K562 (cell line): ENCODE results near the gene AVPI1. TPM values are rescaled to one million over a fixed set of nuclear protein-coding genes. Genes with fewer than 3 reads are reported as not detected.
A peak's percentile ranks its signal among the peaks of the same experiment; 100 is the strongest.

Experiments used
- ARNT ChIP-seq, 2 experiments: fragments of 450-650 bp; IDR thresholded peaks; 2 replicates each; pipeline ENCODE4 v1.6.1; 2016; ENCODE audit warnings: mild to moderate bottlenecking in 1 of 2
- C11orf30 ChIP-seq: fragments of 450-650 bp; IDR thresholded peaks from 2 replicates; pipeline ENCODE4 v1.6.1; 2016; ENCODE audit warnings: low read depth, mild to moderate bottlenecking
- ELF2 ChIP-seq: fragments of 250-450 bp; sonication (Bioruptor Pico); IDR thresholded peaks from 2 replicates; pipeline ENCODE4 v1.5.0; 2021; ENCODE audit warnings: mild to moderate bottlenecking
- ETV5 ChIP-seq: sonication (generic); formaldehyde crosslinking; IDR thresholded peaks from 2 replicates; pipeline ENCODE4 v1.4.0; 2020; ENCODE audit warnings: low read depth, mild to moderate bottlenecking, missing genetic modification reagents
- HDAC3 ChIP-seq: fragments of 450-650 bp; IDR thresholded peaks from 2 replicates; pipeline ENCODE4 v1.6.1; 2018; ENCODE audit warnings: borderline replicate concordance, mild to moderate bottlenecking, moderate library complexity; ENCODE audit not compliant: partially characterized antibody
- HNRNPK ChIP-seq: fragments of 200-400 bp; formaldehyde crosslinking; IDR thresholded peaks from one replicate; pipeline ENCODE4 v1.6.1; 2018; ENCODE audit warnings: mild to moderate bottlenecking, low read depth, low read length; ENCODE audit not compliant: poor library complexity, severe bottlenecking
- MYC ChIP-seq, 2 experiments: fragments of 250-450 bp in 1 of 2; sonication (Bioruptor Pico) in 1 of 2; IDR thresholded peaks; 2 replicates each; pipeline versions ENCODE4 v1.5.1 to v1.6.1; 2012 to 2021; ENCODE audit warnings: low read depth in 2 of 2, borderline replicate concordance in 1 of 2, improper control_type of control experiment in 1 of 2, low read length in 1 of 2, mild to moderate bottlenecking in 1 of 2, moderate library complexity in 1 of 2
- PYGO2 ChIP-seq: fragments of 450-650 bp; IDR thresholded peaks from 2 replicates; pipeline ENCODE4 v1.6.1; 2016; ENCODE audit warnings: mild to moderate bottlenecking, missing genetic modification characterization, moderate library complexity, missing compliant biosample characterization
- RFX1 ChIP-seq: fragments of 450-650 bp; IDR thresholded peaks from 2 replicates; pipeline ENCODE4 v1.6.1; 2016; ENCODE audit warnings: mild to moderate bottlenecking, moderate library complexity
- SIN3B ChIP-seq: fragments of 450-650 bp; IDR thresholded peaks from 2 replicates; pipeline ENCODE4 v1.6.1; 2017; ENCODE audit warnings: low read depth, mild to moderate bottlenecking, moderate library complexity
- ZC3H4 ChIP-seq: sonication (generic); formaldehyde crosslinking; IDR thresholded peaks from 2 replicates; pipeline ENCODE4 v1.9.0; 2021; ENCODE audit warnings: missing genetic modification reagents, borderline replicate concordance
- ZNF778 ChIP-seq: fragments of 450-650 bp; formaldehyde crosslinking; IDR thresholded peaks from 2 replicates; pipeline ENCODE4 v1.4.0; 2020; ENCODE audit warnings: mild to moderate bottlenecking, moderate library complexity
- ZZZ3 ChIP-seq: fragments of 450-650 bp; IDR thresholded peaks from 2 replicates; pipeline ENCODE4 v1.6.1; 2016; ENCODE audit warnings: antibody characterized with exemption, mild to moderate bottlenecking, moderate library complexity
- polyA plus RNA-seq, 8 experiments: library from polyadenylated mRNA; depleted of rRNA in 4 of 8; stranded (reverse) in 5 of 8; unstranded in 3 of 8; fragments of >200 nt; fragmentation: Nextera tagmentation in 2 of 8; fragmentation: Illumina TruSeq in 1 of 8; extraction: Ambion mirVana in 2 of 8; extraction: Trizol in 1 of 8; gene quantifications; 2 replicates each; pipeline versions ENCODE4 v1.2.1 to v1.2.3, GENCODE V29; 2011 to 2014; ENCODE audit warnings: inconsistent platforms in 1 of 8, missing spikeins in 1 of 8
- total RNA-seq, 7 experiments: library from RNA; depleted of rRNA in 6 of 7; stranded (reverse); fragments of >200 nt in 6 of 7; fragmentation: Illumina TruSeq in 2 of 7; extraction: Trizol in 2 of 7; gene quantifications; 2 replicates each; pipeline versions ENCODE4 v1.2.1 to v1.2.3, GENCODE V29; 2011 to 2021; ENCODE audit warnings: low replicate concordance in 1 of 7
- TF ChIP-seq, protein P1 (sequence below): fragments of 250-450 bp; sonication (Bioruptor Pico); IDR thresholded peaks from 2 replicates; pipeline ENCODE4 v1.4.0; 2020; ENCODE audit warnings: mild to moderate bottlenecking, moderate library complexity, borderline replicate concordance
- TF ChIP-seq, protein P2 (sequence below): sonication (generic); formaldehyde crosslinking; IDR thresholded peaks from 2 replicates; pipeline ENCODE4 v1.8.0; 2023; ENCODE audit warnings: mild to moderate bottlenecking, missing genetic modification reagents
- TF ChIP-seq, protein P3 (sequence below): fragments of 450-650 bp; IDR thresholded peaks from one replicate; pipeline ENCODE4 v1.6.1; 2018; ENCODE audit warnings: mild to moderate bottlenecking, moderate library complexity; ENCODE audit not compliant: partially characterized antibody

AVPI1 gene
- total and polyA plus RNA-seq, 9 of the 15 experiments (the other 6 are each of a cell fraction or from before 2014, with no cell fraction given): 0.90 to 10.4 (median 7.4) TPM

DNA sequence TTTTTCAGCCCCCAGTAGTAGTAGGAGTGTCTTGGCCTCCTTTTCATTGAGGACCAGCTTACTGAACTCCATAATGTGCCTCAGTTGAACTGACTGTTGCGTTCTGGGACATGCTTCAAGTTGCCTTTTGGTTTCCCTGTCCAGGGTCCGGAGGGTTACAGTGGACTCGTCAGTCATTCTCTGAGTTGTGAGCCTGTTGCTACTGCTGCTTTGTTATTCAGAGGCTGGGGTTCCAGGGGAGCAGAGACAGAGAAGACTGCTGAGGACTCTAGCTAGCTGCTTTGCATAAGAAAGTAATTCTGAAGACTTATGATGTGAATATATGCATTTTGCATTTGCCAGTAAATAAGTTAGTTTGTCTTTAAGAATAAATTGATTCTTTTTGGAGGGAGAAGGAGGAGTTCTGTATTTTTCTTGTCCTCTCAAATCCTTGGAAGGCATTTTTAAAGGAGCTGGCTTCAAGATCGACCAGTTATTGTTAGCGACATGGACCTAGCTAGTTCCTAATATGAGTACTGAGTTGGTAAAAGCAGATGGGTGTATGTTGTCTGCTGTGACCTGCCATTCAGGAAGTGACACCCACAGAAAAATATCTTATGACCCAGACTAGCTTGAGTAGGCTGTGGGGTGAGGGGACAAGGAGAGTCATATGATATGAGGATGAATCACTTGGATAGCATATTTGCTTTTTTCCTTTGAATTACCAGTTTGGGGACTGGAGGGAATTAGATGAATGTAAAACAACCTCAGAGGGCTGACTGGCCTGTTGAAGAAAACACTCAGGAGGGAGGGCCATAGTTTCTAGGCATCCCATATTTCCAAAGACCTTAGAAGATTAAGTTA is 38.3 kb downstream of the AVPI1 start (continued):
- TF ChIP-seq, protein P1, sequence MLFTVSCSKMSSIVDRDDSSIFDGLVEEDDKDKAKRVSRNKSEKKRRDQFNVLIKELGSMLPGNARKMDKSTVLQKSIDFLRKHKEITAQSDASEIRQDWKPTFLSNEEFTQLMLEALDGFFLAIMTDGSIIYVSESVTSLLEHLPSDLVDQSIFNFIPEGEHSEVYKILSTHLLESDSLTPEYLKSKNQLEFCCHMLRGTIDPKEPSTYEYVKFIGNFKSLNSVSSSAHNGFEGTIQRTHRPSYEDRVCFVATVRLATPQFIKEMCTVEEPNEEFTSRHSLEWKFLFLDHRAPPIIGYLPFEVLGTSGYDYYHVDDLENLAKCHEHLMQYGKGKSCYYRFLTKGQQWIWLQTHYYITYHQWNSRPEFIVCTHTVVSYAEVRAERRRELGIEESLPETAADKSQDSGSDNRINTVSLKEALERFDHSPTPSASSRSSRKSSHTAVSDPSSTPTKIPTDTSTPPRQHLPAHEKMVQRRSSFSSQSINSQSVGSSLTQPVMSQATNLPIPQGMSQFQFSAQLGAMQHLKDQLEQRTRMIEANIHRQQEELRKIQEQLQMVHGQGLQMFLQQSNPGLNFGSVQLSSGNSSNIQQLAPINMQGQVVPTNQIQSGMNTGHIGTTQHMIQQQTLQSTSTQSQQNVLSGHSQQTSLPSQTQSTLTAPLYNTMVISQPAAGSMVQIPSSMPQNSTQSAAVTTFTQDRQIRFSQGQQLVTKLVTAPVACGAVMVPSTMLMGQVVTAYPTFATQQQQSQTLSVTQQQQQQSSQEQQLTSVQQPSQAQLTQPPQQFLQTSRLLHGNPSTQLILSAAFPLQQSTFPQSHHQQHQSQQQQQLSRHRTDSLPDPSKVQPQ (CRISPR knock-in tag): no peak
- TF ChIP-seq C11orf30 (no peak), HDAC3 (no peak), ELF2 (CRISPR knock-in tag) (no peak), PYGO2 (tag) (no peak), ARNT (IDR thresholded peaks at IDR 0.05) (no peak), ETV5 (peak; percentile 64; the same call in 1 of the 2 replicates), SIN3B (no peak), MYC (IDR thresholded peaks at IDR 0.05; ENCODE audit: low read depth, low read length) (no peak), MYC (CRISPR knock-in tag; IDR thresholded peaks at IDR 0.05; ENCODE audit: borderline replicate concordance, low read depth) (no peak), ZC3H4 (CRISPR knock-in tag) (no peak), ZNF778 (no peak), HNRNPK (no peak), ZZZ3 (no peak), RFX1 (no peak)
- TF ChIP-seq, protein P2, sequence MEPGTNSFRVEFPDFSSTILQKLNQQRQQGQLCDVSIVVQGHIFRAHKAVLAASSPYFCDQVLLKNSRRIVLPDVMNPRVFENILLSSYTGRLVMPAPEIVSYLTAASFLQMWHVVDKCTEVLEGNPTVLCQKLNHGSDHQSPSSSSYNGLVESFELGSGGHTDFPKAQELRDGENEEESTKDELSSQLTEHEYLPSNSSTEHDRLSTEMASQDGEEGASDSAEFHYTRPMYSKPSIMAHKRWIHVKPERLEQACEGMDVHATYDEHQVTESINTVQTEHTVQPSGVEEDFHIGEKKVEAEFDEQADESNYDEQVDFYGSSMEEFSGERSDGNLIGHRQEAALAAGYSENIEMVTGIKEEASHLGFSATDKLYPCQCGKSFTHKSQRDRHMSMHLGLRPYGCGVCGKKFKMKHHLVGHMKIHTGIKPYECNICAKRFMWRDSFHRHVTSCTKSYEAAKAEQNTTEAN: no peak
- TF ChIP-seq, protein P3, sequence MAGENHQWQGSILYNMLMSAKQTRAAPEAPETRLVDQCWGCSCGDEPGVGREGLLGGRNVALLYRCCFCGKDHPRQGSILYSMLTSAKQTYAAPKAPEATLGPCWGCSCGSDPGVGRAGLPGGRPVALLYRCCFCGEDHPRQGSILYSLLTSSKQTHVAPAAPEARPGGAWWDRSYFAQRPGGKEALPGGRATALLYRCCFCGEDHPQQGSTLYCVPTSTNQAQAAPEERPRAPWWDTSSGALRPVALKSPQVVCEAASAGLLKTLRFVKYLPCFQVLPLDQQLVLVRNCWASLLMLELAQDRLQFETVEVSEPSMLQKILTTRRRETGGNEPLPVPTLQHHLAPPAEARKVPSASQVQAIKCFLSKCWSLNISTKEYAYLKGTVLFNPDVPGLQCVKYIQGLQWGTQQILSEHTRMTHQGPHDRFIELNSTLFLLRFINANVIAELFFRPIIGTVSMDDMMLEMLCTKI: no peak
